Thoracic aorta (tissue), 2 donors: ENCODE measurements around the gene MACO1. TPM values are rescaled to one million over a fixed set of nuclear protein-coding genes. Genes with fewer than 3 reads are reported as not detected.

Experiments used
- ATAC-seq: fragments of 150-250 bp; one replicate; pipeline ENCODE4 v1.8.0; 2017; ENCODE audit warnings: low read depth; ENCODE audit not compliant: insufficient number of reproducible peaks, low FRiP score
- DNase-seq: peaks from one replicate; pipeline ENCODE4 v3.0.0-alpha.2; 2020; ENCODE audit warnings: low spot score
- H3K27ac ChIP-seq, 2 donors: fragments of 200-600 bp; sonication (generic); 1 replicate in 1 of 2; 2 replicates in 1 of 2; pipeline ENCODE4 v1.5.1; 2016; ENCODE audit warnings: mild to moderate bottlenecking in 2 of 2, moderate library complexity in 2 of 2
- H3K27me3 ChIP-seq: fragments of 200-600 bp; sonication (generic); replicated peaks from 2 replicates; pipeline ENCODE4 v1.6.0; 2016; ENCODE audit warnings: mild to moderate bottlenecking; ENCODE audit not compliant: insufficient read depth
- H3K36me3 ChIP-seq: fragments of 200-600 bp; sonication (generic); one replicate; pipeline ENCODE4 v1.5.1; 2016
- H3K4me1 ChIP-seq, 2 donors: fragments of 200-600 bp; sonication (generic); 1 replicate in 1 of 2; 2 replicates in 1 of 2; pipeline versions ENCODE4 v1.5.1 to v1.6.0; 2016; ENCODE audit warnings: low read depth in 2 of 2, mild to moderate bottlenecking in 1 of 2; ENCODE audit not compliant: control insufficient read depth in 1 of 2
- H3K4me3 ChIP-seq: fragments of 200-600 bp; sonication (generic); 2 replicates; pipeline ENCODE4 v1.5.1; 2016; ENCODE audit warnings: mild to moderate bottlenecking
- H3K9me3 ChIP-seq: fragments of 200-600 bp; sonication (generic); 2 replicates; pipeline ENCODE4 v1.5.1; 2016
- CTCF ChIP-seq: fragments of 200-600 bp; sonication (generic); IDR thresholded peaks from one replicate; pipeline ENCODE4 v1.5.1; 2019; ENCODE audit warnings: antibody characterized with exemption
- total RNA-seq, 2 donors: library from RNA; depleted of rRNA; stranded (reverse); fragments of >200 nt; gene quantifications; one replicate each; pipeline versions ENCODE4 v1.1.0 to v1.2.3, GENCODE V29; 2016

MACO1 gene
- total RNA-seq, 2 donors from 2014 or later: 15.2 to 18.8 TPM

- Histone ChIP-seq H3K27ac (no peak overlapping the region), H3K27me3 (no peaks in the 10 kb centered on the region), H3K9me3 (no peaks in the 10 kb centered on the region), H3K4me1 (peaks cover 9 to 37% of the 10 kb centered on the region in 2 donors), H3K4me3 (no peak overlapping the region), H3K36me3 (no peaks in the 10 kb centered on the region)
- no peak for ATAC-seq
- no peak for DNase-seq
- TF ChIP-seq CTCF: no peak
Measured at GRCh38 chr1:25468033-25468432, 37.3 kb downstream of the MACO1 start.

- DNase-seq (no peak), ATAC-seq (no peak)
- TF ChIP-seq CTCF: no peak
- Histone ChIP-seq H3K36me3 (no peaks in the 10 kb centered on the region), H3K27me3 (no peaks in the 10 kb centered on the region), H3K4me1 (peaks cover 15 to 39% of the 10 kb centered on the region in 2 donors), H3K27ac (no peak overlapping the region), H3K4me3 (no peak overlapping the region), H3K9me3 (no peaks in the 10 kb centered on the region)
Measured at GRCh38 chr1:25469177-25469576, 38.5 kb downstream of the MACO1 start.

GRCh38 chr1:25472471-25472870 lies 41.8 kb downstream of the MACO1 start:
- Histone ChIP-seq H3K27me3 (no peaks in the 10 kb centered on the region), H3K4me3 (no peak overlapping the region), H3K4me1 (peaks cover 22 to 52% of the 10 kb centered on the region in 2 donors), H3K27ac (no peak overlapping the region), H3K9me3 (no peaks in the 10 kb centered on the region), H3K36me3 (no peaks in the 10 kb centered on the region)
- ATAC-seq (no peak), DNase-seq (no peak)
- no peak for TF ChIP-seq CTCF

- no peak overlapping the region for H3K27ac ChIP-seq
- no peak for DNase-seq
- H3K9me3 ChIP-seq: no peaks in the 10 kb centered on the region
- ATAC-seq: no peak
- no peak for TF ChIP-seq CTCF
- H3K36me3 ChIP-seq: no peaks in the 10 kb centered on the region
- peaks cover 12 to 39% of the 10 kb centered on the region in 2 donors for H3K4me1 ChIP-seq
- H3K4me3 ChIP-seq: no peak overlapping the region
- H3K27me3 ChIP-seq: no peaks in the 10 kb centered on the region
Measured at GRCh38 chr1:25473653-25474225, 43.0 kb downstream of the MACO1 start.

GRCh38 chr1:25474439-25475047 lies 43.8 kb downstream of the MACO1 start:
- Histone ChIP-seq H3K4me1 (peaks cover 12 to 37% of the 10 kb centered on the region in 2 donors), H3K4me3 (no peak overlapping the region), H3K27ac (no peak overlapping the region), H3K9me3 (no peaks in the 10 kb centered on the region), H3K36me3 (no peaks in the 10 kb centered on the region), H3K27me3 (no peaks in the 10 kb centered on the region)
- no peak for ATAC-seq
- no peak for TF ChIP-seq CTCF
- no peak for DNase-seq
